IMR-90 (cell line): ENCODE data around the gene ADAMTS13. TPM values are rescaled to one million over a fixed set of nuclear protein-coding genes. Genes with fewer than 3 reads are reported as not detected.

ENCODE experiments used
- ATAC-seq: fragments of 200-7000 bp; cut with Tn5 transposase; 2 replicates; pipeline ENCODE4 v1.9.1; 2020; ENCODE audit warnings: low read depth, mild to moderate bottlenecking, moderate library complexity
- BruUV-seq: library from RNA; stranded (reverse); fragments of 400-500 nt; replicated peaks from 2 replicates; lab custom pipeline; 2021; lab: Mats Ljungman, UMichigan
- CTCF ChIA-PET: fragments of 300-600 bp; formaldehyde crosslinking; extraction: SDS; loops from one replicate; lab custom pipeline; 2021; ENCODE audit warnings: antibody characterized with exemption; lab: Yijun Ruan, JAX
- POLR2A ChIA-PET: fragments of 300-600 bp; sonication (Branson Sonifier 250); formaldehyde crosslinking; loops from one replicate; lab custom pipeline; 2022; ENCODE audit warnings: antibody characterized with exemption; ENCODE audit not compliant: unreplicated experiment; lab: Charles Lee
- DNase-seq: peaks from one replicate; pipeline ENCODE4 v3.0.0; 2013
- H2AFZ ChIP-seq: replicated peaks from 2 replicates; pipeline ENCODE3; 2013; ENCODE audit warnings: low read length, mild to moderate bottlenecking; ENCODE audit not compliant: poor library complexity
- H2AK5ac ChIP-seq: 2 replicates; pipeline ENCODE4 v1.6.1; 2013; ENCODE audit warnings: low read depth, low read length, inconsistent platforms
- H2AK9ac ChIP-seq: replicated peaks from 2 replicates; pipeline ENCODE3; 2013; ENCODE audit warnings: mild to moderate bottlenecking, low read depth, low read length, moderate library complexity; ENCODE audit not compliant: poor library complexity
- H2BK120ac ChIP-seq: 2 replicates; pipeline ENCODE4 v1.6.1; 2013; ENCODE audit warnings: low read depth, low read length, inconsistent platforms
- H2BK15ac ChIP-seq: 3 replicates; pipeline ENCODE4 v1.6.1; 2013; ENCODE audit warnings: low read depth, low read length, inconsistent platforms
- H2BK20ac ChIP-seq: 2 replicates; pipeline ENCODE4 v1.6.1; 2013; ENCODE audit warnings: low read depth, mild to moderate bottlenecking, inconsistent platforms, low read length, moderate library complexity
- H2BK5ac ChIP-seq: 2 replicates; pipeline ENCODE4 v1.6.1; 2013; ENCODE audit warnings: mild to moderate bottlenecking, low read depth, low read length, inconsistent platforms; ENCODE audit not compliant: poor library complexity, severe bottlenecking
- H3K14ac ChIP-seq: replicated peaks from 2 replicates; pipeline ENCODE4 v1.6.1; 2013; ENCODE audit warnings: low read depth, low read length, inconsistent platforms
- H3K18ac ChIP-seq: 2 replicates; pipeline ENCODE4 v1.6.1; 2013; ENCODE audit warnings: low read depth, low read length, control low read depth
- H3K23ac ChIP-seq: 2 replicates; pipeline ENCODE4 v1.6.1; 2013; ENCODE audit warnings: low read depth, low read length, inconsistent platforms
- H3K27ac ChIP-seq: 2 replicates; pipeline ENCODE4 v1.5.1; 2013; ENCODE audit warnings: mild to moderate bottlenecking, control low read depth, low read length; ENCODE audit not compliant: insufficient read depth
- H3K27me3 ChIP-seq: 2 replicates; pipeline ENCODE4 v1.6.1; 2013; ENCODE audit warnings: low read length; ENCODE audit not compliant: control insufficient read depth, insufficient read depth
- H3K36me3 ChIP-seq: 2 replicates; pipeline ENCODE4 v1.6.1; 2013; ENCODE audit warnings: low read length, mixed read lengths; ENCODE audit not compliant: control insufficient read depth, insufficient read depth
- H3K4ac ChIP-seq: 2 replicates; pipeline ENCODE4 v1.6.1; 2013; ENCODE audit warnings: low read depth, low read length, inconsistent platforms
- H3K4me1 ChIP-seq: 2 replicates; pipeline ENCODE4 v1.6.1; 2013; ENCODE audit warnings: low read length, mixed read lengths; ENCODE audit not compliant: control insufficient read depth, insufficient read depth
- H3K4me2 ChIP-seq: 2 replicates; pipeline ENCODE4 v1.6.1; 2013; ENCODE audit warnings: low read depth, mild to moderate bottlenecking, control low read depth, low read length, moderate library complexity
- H3K4me3 ChIP-seq: 2 replicates; pipeline ENCODE4 v1.5.1; 2013; ENCODE audit warnings: low read depth, mild to moderate bottlenecking, control low read depth, low read length, moderate library complexity; ENCODE audit not compliant: insufficient read depth
- H3K56ac ChIP-seq: 2 replicates; pipeline ENCODE4 v1.6.1; 2013; ENCODE audit warnings: low read length, inconsistent platforms; ENCODE audit not compliant: insufficient read depth; ENCODE audit errors: extremely low read depth
- H3K79me1 ChIP-seq, 2 experiments: 2 replicates each; pipeline ENCODE4 v1.6.1; 2013; ENCODE audit warnings: low read length in 2 of 2, inconsistent platforms in 1 of 2, low read depth in 1 of 2
- H3K9ac ChIP-seq: 2 replicates; pipeline ENCODE4 v1.6.1; 2013; ENCODE audit warnings: low read depth, low read length, control low read depth
- H3K9me1 ChIP-seq: 2 replicates; pipeline ENCODE4 v1.6.1; 2013; ENCODE audit warnings: low read length, inconsistent platforms; ENCODE audit not compliant: insufficient read depth
- H3K9me3 ChIP-seq: 2 replicates; pipeline ENCODE4 v1.6.1; 2013; ENCODE audit warnings: low read length; ENCODE audit not compliant: control insufficient read depth, insufficient read depth
- H4K20me1 ChIP-seq: 2 replicates; pipeline ENCODE4 v1.6.1; 2013; ENCODE audit warnings: low read length, inconsistent platforms; ENCODE audit not compliant: insufficient read depth
- H4K5ac ChIP-seq: 2 replicates; pipeline ENCODE4 v1.6.1; 2013; ENCODE audit warnings: mild to moderate bottlenecking, low read depth, low read length, control low read depth
- H4K8ac ChIP-seq, 2 experiments: 2 replicates each; pipeline ENCODE4 v1.6.1; 2013; ENCODE audit warnings: low read depth in 2 of 2, low read length in 2 of 2, control low read depth in 1 of 2, inconsistent platforms in 1 of 2
- H4K91ac ChIP-seq: 2 replicates; pipeline ENCODE4 v1.6.1; 2013; ENCODE audit warnings: low read depth, low read length, inconsistent platforms; ENCODE audit not compliant: insufficient read depth
- BHLHE40 ChIP-seq: fragments of 150-350 bp; IDR thresholded peaks from 2 replicates; pipeline ENCODE4 v1.6.1; 2016; ENCODE audit warnings: mild to moderate bottlenecking, low read depth, low read length
- CEBPB ChIP-seq: IDR thresholded peaks from 2 replicates; pipeline ENCODE4 v1.6.1; 2012; ENCODE audit warnings: low read depth, low read length, improper control_type of control experiment
- CHD1 ChIP-seq: IDR thresholded peaks from 2 replicates; pipeline ENCODE4 v1.6.1; 2012; ENCODE audit warnings: low read depth, low read length, improper control_type of control experiment
- FOS ChIP-seq: fragments of 150-350 bp; IDR thresholded peaks from 2 replicates; pipeline ENCODE4 v1.6.1; 2016; ENCODE audit warnings: low read depth, low read length
- MAFK ChIP-seq: IDR thresholded peaks from 2 replicates; pipeline ENCODE4 v1.6.1; 2012; ENCODE audit warnings: low read depth, low read length, improper control_type of control experiment
- MXI1 ChIP-seq: IDR thresholded peaks from 2 replicates; pipeline ENCODE4 v1.6.1; 2012; ENCODE audit warnings: low read depth, mild to moderate bottlenecking, low read length, moderate library complexity, borderline replicate concordance
- NFE2L2 ChIP-seq: fragments of 150-350 bp; IDR thresholded peaks from 2 replicates; pipeline ENCODE4 v1.6.1; 2016; ENCODE audit warnings: low read depth, mild to moderate bottlenecking, low read length
- POLR2A ChIP-seq: IDR thresholded peaks from 2 replicates; pipeline ENCODE4 v1.6.1; 2012; ENCODE audit warnings: mild to moderate bottlenecking, low read depth, low read length
- RAD21 ChIP-seq: IDR thresholded peaks from 2 replicates; pipeline ENCODE4 v1.6.1; 2012; ENCODE audit warnings: low read length, improper control_type of control experiment
- RFX5 ChIP-seq: IDR thresholded peaks from 2 replicates; pipeline ENCODE4 v1.8.0; 2012; ENCODE audit warnings: low read depth, mild to moderate bottlenecking, low read length, moderate library complexity
- SMC3 ChIP-seq: fragments of 150-350 bp; IDR thresholded peaks from 2 replicates; pipeline ENCODE4 v1.6.1; 2016; ENCODE audit warnings: low read depth, mild to moderate bottlenecking, antibody characterized with exemption, low read length, moderate library complexity
- WGBS, 2 experiments: methylation state at CpG; one replicate each; pipeline versions ENCODE4 v1.1.5 to v1.1.7; 2013; ENCODE audit warnings: missing lambda C conversion rate in 2 of 2; ENCODE audit not compliant: insufficient read length in 1 of 2; ENCODE audit errors: extremely low coverage in 2 of 2; 5-methylcytosine and 5-hydroxymethylcytosine counted together
- dilution Hi-C: fragments of 300-500 bp; cut with HindIII; formaldehyde crosslinking; loops from one replicate; pipeline ENCODE4 v1.14.3; 2018; ENCODE audit warnings: low sequenced_read_pairs; ENCODE audit not compliant: unreplicated experiment
- in situ Hi-C: fragments of 300-500 bp; cut with MboI; formaldehyde crosslinking; loops from 3 replicates; pipeline ENCODE4 v1.14.3; 2019; ENCODE audit warnings: low sequenced_read_pairs, inconsistent platforms, mixed read lengths
- intact Hi-C: fragments of 100-400 bp; cut with micrococcal nuclease; formaldehyde crosslinking; loops from 2 replicates; pipeline ENCODE4 v1.10.0; 2022
- polyA plus RNA-seq, 3 experiments: library from polyadenylated mRNA; depleted of rRNA; stranded (reverse); fragments of >200 nt; gene quantifications; 2 replicates each; pipeline ENCODE4 v1.2.3, GENCODE V29; 2012; ENCODE audit warnings: low replicate concordance in 1 of 3
- total RNA-seq: library from RNA; depleted of rRNA; stranded (reverse); fragments of >200 nt; gene quantifications from 2 replicates; pipeline ENCODE4 v1.2.3, GENCODE V29; 2012
- TF ChIP-seq, protein P1 (sequence below): fragments of 150-350 bp; IDR thresholded peaks from 2 replicates; pipeline ENCODE4 v1.6.1; 2017; ENCODE audit warnings: mild to moderate bottlenecking, antibody characterized with exemption, low read length, low read depth

Gene ADAMTS13
- total and polyA plus RNA-seq, 2 of the 4 experiments (the other 2 are of a cell fraction) = 0.18 to 2.8 TPM

DNA sequence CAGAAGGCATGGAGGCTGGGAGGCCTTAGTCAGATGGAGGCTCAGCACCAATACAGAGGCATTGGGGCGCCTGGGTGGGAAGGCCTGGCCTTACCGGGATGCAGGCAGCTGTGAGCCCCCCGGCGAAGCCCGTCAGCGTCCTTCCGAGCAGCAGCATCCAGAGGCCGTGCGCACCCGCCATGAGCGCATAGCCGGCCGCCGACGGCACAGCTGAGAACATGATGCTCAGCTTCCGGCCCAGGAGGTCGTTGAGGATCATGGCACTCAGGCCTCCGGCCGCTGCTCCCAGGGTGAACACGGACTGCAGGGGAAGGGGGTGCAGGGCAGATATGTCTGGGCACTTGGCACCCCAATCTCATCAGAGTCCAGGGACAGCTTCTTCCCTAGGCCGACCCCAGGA, 54.8 kb downstream of the ADAMTS13 start:
- Histone ChIP-seq H2AK9ac (no peak overlapping the region), H3K27me3 (no peaks in the 10 kb centered on the region), H4K8ac (no peak overlapping the region), H3K9me1 (no peaks in the 10 kb centered on the region), H3K56ac (no peak overlapping the region), H3K4me2 (no peak overlapping the region), H3K27ac (no peak overlapping the region), H3K18ac (no peak overlapping the region), H2BK20ac (no peak overlapping the region), H3K4ac (no peak overlapping the region), H3K36me3 (no peaks in the 10 kb centered on the region; the same call in 1 of the 2 replicates), H4K20me1 (no peaks in the 10 kb centered on the region), H3K9ac (no peak overlapping the region), H3K14ac (no peak overlapping the region), H4K5ac (no peak overlapping the region), H2AFZ (no peak overlapping the region), H2BK15ac (no peak overlapping the region), H2BK5ac (no peak overlapping the region), H3K9me3 (no peaks in the 10 kb centered on the region), H3K23ac (no peak overlapping the region), H3K4me1 (peaks cover 3% of the 10 kb centered on the region; the same call in 1 of the 2 replicates), H3K4me3 (no peak overlapping the region), H3K79me1 (peaks cover 0 to 10% of the 10 kb centered on the region in 2 experiments; a peak in 1 of 4 replicates), H2BK120ac (no peak overlapping the region), H2AK5ac (no peak overlapping the region), H4K91ac (no peak overlapping the region)
- BruUV-seq = no TSS peak
- 94% methylated on average over 15 of the region's 21 CpGs; no CpG with 5 or more reads in 1 of the 2 experiments for WGBS, 2 experiments
- intact Hi-C loops = no loop called here
- POLR2A ChIA-PET = no interaction called here
- ATAC-seq = no peak
- dilution Hi-C loops = no loop called here
- no peak for DNase-seq
- no peak for TF ChIP-seq NFE2L2
- TF ChIP-seq RFX5 = no peak
- TF ChIP-seq SMC3 = no peak
- TF ChIP-seq RAD21 = no peak
- TF ChIP-seq POLR2A = no peak
- TF ChIP-seq CHD1 = no peak
- no peak for TF ChIP-seq CEBPB
- TF ChIP-seq MXI1 = no peak
- TF ChIP-seq BHLHE40 = no peak
- TF ChIP-seq FOS = no peak
- no peak for TF ChIP-seq MAFK
- TF ChIP-seq, protein P1, sequence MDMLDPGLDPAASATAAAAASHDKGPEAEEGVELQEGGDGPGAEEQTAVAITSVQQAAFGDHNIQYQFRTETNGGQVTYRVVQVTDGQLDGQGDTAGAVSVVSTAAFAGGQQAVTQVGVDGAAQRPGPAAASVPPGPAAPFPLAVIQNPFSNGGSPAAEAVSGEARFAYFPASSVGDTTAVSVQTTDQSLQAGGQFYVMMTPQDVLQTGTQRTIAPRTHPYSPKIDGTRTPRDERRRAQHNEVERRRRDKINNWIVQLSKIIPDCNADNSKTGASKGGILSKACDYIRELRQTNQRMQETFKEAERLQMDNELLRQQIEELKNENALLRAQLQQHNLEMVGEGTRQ = no peak
- CTCF ChIA-PET = no interaction called here
- in situ Hi-C loops = loop anchor here (25.0 kb wide), 1 partner anchor 440 kb away; the partner anchor contains the start of gene GTF3C5
